HepG2 (cell line): Measurements from ENCODE around the gene ZFHX3. TPM values are rescaled to one million over a fixed set of nuclear protein-coding genes. Genes with fewer than 3 reads are reported as not detected.

Source experiments
- ATAC-seq: fragments of 200-7000 bp; cut with Tn5 transposase; 3 replicates; pipeline ENCODE4 v1.9.1; 2020; ENCODE audit warnings: mild to moderate bottlenecking, moderate library complexity
- BruUV-seq: library from RNA; stranded (reverse); fragments of 400-500 nt; replicated peaks from 2 replicates; lab custom pipeline; 2021; lab: Mats Ljungman, UMichigan
- CTCF ChIA-PET: fragments of 300-600 bp; formaldehyde crosslinking; extraction: SDS; loops from one replicate; lab custom pipeline; 2021; ENCODE audit warnings: low total read pairs, inconsistent platforms, low intra/inter-chr PET ratio; lab: Yijun Ruan, JAX
- POLR2A ChIA-PET: fragments of 350-600 bp; sonication (Branson Sonifier 250); formaldehyde crosslinking; loops from one replicate; lab custom pipeline; 2020; ENCODE audit warnings: antibody characterized with exemption, inconsistent platforms; lab: Yijun Ruan, JAX
- DNase-seq: peaks from one replicate; pipeline ENCODE4 v3.0.0-alpha.2; 2015; ENCODE audit warnings: low spot score
- FAIRE-seq: peaks from 3 replicates; lab custom pipeline; 2011; peaks lifted over from hg19 to GRCh38; lab: Jason Lieb, UNC
- H2AFZ ChIP-seq: one replicate; pipeline ENCODE4 v1.6.1; 2011; ENCODE audit warnings: low read length, inconsistent platforms
- H3K27ac ChIP-seq: fragments of 300-600 bp; 3 replicates; pipeline ENCODE4 v1.8.0; 2011; ENCODE audit warnings: mixed run types, mild to moderate bottlenecking, mixed read lengths, low read length, inconsistent platforms; ENCODE audit not compliant: insufficient read depth; ENCODE audit errors: extremely low read length
- H3K27me3 ChIP-seq, 2 experiments: fragments of 200-600 bp in 1 of 2; 2 replicates in 1 of 2; 3 replicates in 1 of 2; pipeline versions ENCODE4 v1.6.0 to v1.8.0; 2011; ENCODE audit warnings: low read length in 2 of 2, mild to moderate bottlenecking in 2 of 2, moderate library complexity in 2 of 2, inconsistent platforms in 1 of 2; ENCODE audit not compliant: insufficient read depth in 2 of 2, control insufficient read depth in 1 of 2
- H3K36me3 ChIP-seq, 2 experiments: fragments of 200-600 bp in 1 of 2; replicated peaks in 1 of 2; 2 replicates in 1 of 2; 3 replicates in 1 of 2; pipeline versions ENCODE4 v1.5.1 to v1.8.0; 2011; ENCODE audit warnings: low read length in 2 of 2, inconsistent platforms in 1 of 2; ENCODE audit not compliant: insufficient read depth in 2 of 2, control insufficient read depth in 1 of 2
- H3K4me1 ChIP-seq: 2 replicates; pipeline ENCODE4 v1.5.1; 2012; ENCODE audit warnings: low read length, inconsistent platforms; ENCODE audit not compliant: insufficient read depth
- H3K4me2 ChIP-seq: 2 replicates; pipeline ENCODE4 v1.6.0; 2011; ENCODE audit warnings: low read depth, low read length, inconsistent platforms
- H3K4me3 ChIP-seq, 3 experiments: fragments of 200-600 bp in 1 of 3; sonication (generic), shearing (Covaris generic) in 1 of 3; replicated peaks in 1 of 3; 2 replicates each; pipeline ENCODE4 v1.5.1; 2011 to 2016; ENCODE audit warnings: low read length in 3 of 3, inconsistent platforms in 2 of 3, low read depth in 2 of 3, mild to moderate bottlenecking in 2 of 3, control low read depth in 1 of 3, mixed read lengths in 1 of 3; ENCODE audit not compliant: insufficient read depth in 1 of 3
- H3K79me2 ChIP-seq: one replicate; pipeline ENCODE4 v1.6.1; 2011; ENCODE audit warnings: low read length, inconsistent platforms; ENCODE audit not compliant: insufficient read depth
- H3K9ac ChIP-seq: 2 replicates; pipeline ENCODE4 v1.6.0; 2011; ENCODE audit warnings: mild to moderate bottlenecking, low read depth, low read length, inconsistent platforms; ENCODE audit not compliant: insufficient read depth
- H3K9me3 ChIP-seq: 2 replicates; pipeline ENCODE4 v1.5.1; 2012; ENCODE audit warnings: mild to moderate bottlenecking, low read length
- H4K20me1 ChIP-seq: 2 replicates; pipeline ENCODE4 v1.6.0; 2011; ENCODE audit warnings: inconsistent platforms, mild to moderate bottlenecking, low read length, moderate library complexity; ENCODE audit not compliant: insufficient read depth
- GLI4 ChIP-seq: sonication (generic); formaldehyde crosslinking; IDR thresholded peaks from 2 replicates; pipeline ENCODE4 v1.5.1; 2020; ENCODE audit warnings: missing genetic modification reagents, mild to moderate bottlenecking, moderate library complexity, borderline replicate concordance
- IRF1 ChIP-seq: sonication (generic); formaldehyde crosslinking; IDR thresholded peaks from 2 replicates; pipeline ENCODE4 v1.4.0; 2020; ENCODE audit warnings: low read depth, mild to moderate bottlenecking, missing genetic modification reagents
- MEIS2 ChIP-seq: sonication (generic); formaldehyde crosslinking; IDR thresholded peaks from 2 replicates; pipeline ENCODE4 v1.9.0; 2021; ENCODE audit warnings: mild to moderate bottlenecking, missing genetic modification reagents
- NFYB ChIP-seq: sonication (generic); formaldehyde crosslinking; IDR thresholded peaks from 2 replicates; pipeline ENCODE4 v1.4.0; 2020; ENCODE audit warnings: missing genetic modification reagents
- PATZ1 ChIP-seq: sonication (generic); formaldehyde crosslinking; IDR thresholded peaks from 2 replicates; pipeline ENCODE4 v1.4.0; 2020; ENCODE audit warnings: missing genetic modification reagents
- SNAI1 ChIP-seq: sonication (generic); formaldehyde crosslinking; IDR thresholded peaks from 2 replicates; pipeline ENCODE4 v1.5.0; 2020; ENCODE audit warnings: mild to moderate bottlenecking, missing genetic modification reagents, borderline replicate concordance
- ZNF121 ChIP-seq: sonication (generic); formaldehyde crosslinking; IDR thresholded peaks from 2 replicates; pipeline ENCODE4 v1.5.0; 2020; ENCODE audit warnings: mild to moderate bottlenecking, missing genetic modification reagents
- ZNF550 ChIP-seq: sonication (generic); formaldehyde crosslinking; IDR thresholded peaks from 2 replicates; pipeline ENCODE4 v1.4.0; 2020; ENCODE audit warnings: mild to moderate bottlenecking, missing genetic modification reagents, borderline replicate concordance
- ZNF713 ChIP-seq: sonication (generic); formaldehyde crosslinking; IDR thresholded peaks from 2 replicates; pipeline ENCODE4 v1.4.0; 2020; ENCODE audit warnings: mild to moderate bottlenecking, missing genetic modification reagents
- ZNF766 ChIP-seq: sonication (generic); formaldehyde crosslinking; IDR thresholded peaks from 2 replicates; pipeline ENCODE4 v1.5.0; 2020; ENCODE audit warnings: missing genetic modification reagents, borderline replicate concordance
- WGBS: methylation state at CpG from one replicate; pipeline ENCODE4 v1.1.6; 2017; ENCODE audit warnings: low lambda C conversion rate; 5-methylcytosine and 5-hydroxymethylcytosine counted together
- in situ Hi-C: cut with HindIII; loops from 2 replicates; pipeline ENCODE4 v1.10.0; 2017; ENCODE audit warnings: low pct_unique_long_range_greater_than_20kb; ENCODE audit not compliant: extremely low pct_ligation_motif_present
- intact Hi-C: fragments of 100-400 bp; cut with micrococcal nuclease; formaldehyde crosslinking; loops from one replicate; pipeline ENCODE4 v1.10.0; 2022; ENCODE audit not compliant: unreplicated experiment
- polyA plus RNA-seq, 8 experiments: library from polyadenylated mRNA; depleted of rRNA in 3 of 8; stranded (reverse) in 7 of 8; unstranded in 1 of 8; fragments of >200 nt; fragmentation: Illumina TruSeq in 4 of 8; extraction: Trizol in 4 of 8; gene quantifications; 2 replicates each; pipeline versions ENCODE4 v1.2.1 to v1.2.3, GENCODE V29; 2011 to 2016; ENCODE audit warnings: low read depth in 4 of 8, missing spikeins in 1 of 8, mixed read lengths in 1 of 8; ENCODE audit not compliant: insufficient read depth in 1 of 8
- total RNA-seq, 5 experiments: library from RNA; depleted of rRNA; stranded (reverse); fragments of >200 nt; fragmentation: Illumina TruSeq; extraction: Trizol; gene quantifications; 2 replicates each; pipeline ENCODE4 v1.2.3, GENCODE V29; 2016; ENCODE audit warnings: low read depth in 1 of 5

ZFHX3 gene
- total and polyA plus RNA-seq, 2 of the 13 experiments (the other 11 are each of a cell fraction or from before 2014, with no cell fraction given): 5.0 to 6.0 TPM

GRCh38 chr16:72846594-72846993, 201.3 kb downstream of the ZFHX3 start:
- BruUV-seq: no TSS peak
- WGBS: 93% methylated on average over 7 of the region's 8 CpGs
- in situ Hi-C loops: loop anchor here (25.0 kb wide), 1 partner anchor 334 kb away; no protein-coding TSS in a partner anchor

More at GRCh38 chr16:72846594-72846993, 201.3 kb downstream of the ZFHX3 start:
- Histone ChIP-seq H3K79me2 (peaks cover 4% of the 10 kb centered on the region), H3K27ac (no peak overlapping the region), H3K4me1 (no peaks in the 10 kb centered on the region), H3K9ac (no peak overlapping the region), H3K4me3 (no peak overlapping the region), H3K4me2 (no peak overlapping the region), H3K36me3 (peaks cover 8 to 39% of the 10 kb centered on the region in 2 experiments), H2AFZ (no peak overlapping the region), H3K9me3 (no peaks in the 10 kb centered on the region), H4K20me1 (peaks cover 4% of the 10 kb centered on the region; the same call in 1 of the 2 replicates), H3K27me3 (no peaks in the 10 kb centered on the region)
- no peak for TF ChIP-seq IRF1 (CRISPR knock-in tag)
- TF ChIP-seq ZNF713 (CRISPR knock-in tag): no peak
- no peak for TF ChIP-seq ZNF766 (CRISPR knock-in tag)
- TF ChIP-seq ZNF121 (CRISPR knock-in tag): no peak
- TF ChIP-seq PATZ1 (CRISPR knock-in tag): no peak
- TF ChIP-seq ZNF550 (CRISPR knock-in tag): no peak
- no peak for TF ChIP-seq MEIS2 (CRISPR knock-in tag)
- TF ChIP-seq NFYB: no peak
- TF ChIP-seq GLI4 (CRISPR knock-in tag): no peak
- no peak for TF ChIP-seq SNAI1 (CRISPR knock-in tag)
- DNase-seq (no peak), FAIRE-seq (no peak), ATAC-seq (no peak)
- POLR2A ChIA-PET: no interaction called here
- intact Hi-C loops: no loop called here
- CTCF ChIA-PET: no interaction called here
